ENCODE measurements around the gene NAIF1.
"Not testable (repeated sequence)": the region's sequence is repeated elsewhere in the genome, so short reads cannot be mapped to it uniquely, and the experiment has no call there.

NAIF1 gene, protein sequence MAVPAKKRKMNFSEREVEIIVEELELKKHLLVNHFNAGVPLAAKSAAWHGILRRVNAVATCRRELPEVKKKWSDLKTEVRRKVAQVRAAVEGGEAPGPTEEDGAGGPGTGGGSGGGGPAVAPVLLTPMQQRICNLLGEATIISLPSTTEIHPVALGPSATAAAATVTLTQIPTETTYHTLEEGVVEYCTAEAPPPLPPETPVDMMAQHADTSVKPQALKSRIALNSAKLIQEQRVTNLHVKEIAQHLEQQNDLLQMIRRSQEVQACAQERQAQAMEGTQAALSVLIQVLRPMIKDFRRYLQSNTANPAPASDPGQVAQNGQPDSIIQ

DNA sequence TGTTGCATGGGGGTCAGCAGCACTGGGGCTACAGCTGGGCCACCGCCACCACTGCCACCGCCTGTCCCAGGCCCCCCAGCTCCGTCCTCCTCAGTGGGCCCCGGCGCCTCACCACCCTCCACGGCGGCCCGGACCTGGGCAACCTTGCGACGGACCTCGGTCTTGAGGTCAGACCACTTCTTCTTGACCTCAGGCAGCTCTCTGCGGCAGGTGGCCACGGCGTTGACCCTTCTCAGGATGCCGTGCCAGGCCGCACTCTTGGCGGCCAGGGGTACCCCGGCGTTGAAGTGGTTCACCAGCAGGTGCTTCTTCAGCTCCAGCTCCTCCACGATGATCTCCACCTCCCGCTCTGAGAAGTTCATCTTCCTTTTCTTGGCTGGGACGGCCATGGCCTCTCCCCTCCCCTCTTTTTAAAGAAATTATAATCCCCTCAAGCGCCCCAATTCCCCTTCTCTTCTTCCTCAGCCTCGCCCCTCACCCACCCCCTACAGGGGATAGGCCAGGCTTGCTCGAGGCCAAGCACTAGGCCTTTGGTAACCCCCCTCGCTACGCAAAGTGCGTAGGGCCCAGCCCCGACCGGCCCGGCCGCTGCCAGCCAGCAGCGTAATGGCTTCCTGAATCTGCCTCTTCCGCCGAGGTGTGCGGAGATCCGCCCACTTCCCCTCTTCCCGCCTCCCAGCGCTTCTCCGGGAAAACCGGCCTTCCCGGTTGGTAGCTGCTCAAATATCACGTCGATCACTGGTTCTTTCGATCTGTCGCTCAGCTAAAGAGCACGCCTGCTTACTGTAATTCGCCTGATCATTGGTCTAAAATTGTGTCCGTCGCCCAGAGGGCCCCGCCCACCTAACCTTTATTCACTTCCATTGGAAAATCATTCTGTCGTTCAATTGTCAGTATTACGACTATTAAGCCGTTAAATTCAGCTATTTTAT, at the start of gene NAIF1:
Gene NAIF1 (minus strand): TSS at position 608 of the 932 bp plus-strand sequence. CDS start 219 bp downstream, at position 389.
- peak; percentile 84 for DNase-seq (ENCODE audit: low read depth)

DNA sequence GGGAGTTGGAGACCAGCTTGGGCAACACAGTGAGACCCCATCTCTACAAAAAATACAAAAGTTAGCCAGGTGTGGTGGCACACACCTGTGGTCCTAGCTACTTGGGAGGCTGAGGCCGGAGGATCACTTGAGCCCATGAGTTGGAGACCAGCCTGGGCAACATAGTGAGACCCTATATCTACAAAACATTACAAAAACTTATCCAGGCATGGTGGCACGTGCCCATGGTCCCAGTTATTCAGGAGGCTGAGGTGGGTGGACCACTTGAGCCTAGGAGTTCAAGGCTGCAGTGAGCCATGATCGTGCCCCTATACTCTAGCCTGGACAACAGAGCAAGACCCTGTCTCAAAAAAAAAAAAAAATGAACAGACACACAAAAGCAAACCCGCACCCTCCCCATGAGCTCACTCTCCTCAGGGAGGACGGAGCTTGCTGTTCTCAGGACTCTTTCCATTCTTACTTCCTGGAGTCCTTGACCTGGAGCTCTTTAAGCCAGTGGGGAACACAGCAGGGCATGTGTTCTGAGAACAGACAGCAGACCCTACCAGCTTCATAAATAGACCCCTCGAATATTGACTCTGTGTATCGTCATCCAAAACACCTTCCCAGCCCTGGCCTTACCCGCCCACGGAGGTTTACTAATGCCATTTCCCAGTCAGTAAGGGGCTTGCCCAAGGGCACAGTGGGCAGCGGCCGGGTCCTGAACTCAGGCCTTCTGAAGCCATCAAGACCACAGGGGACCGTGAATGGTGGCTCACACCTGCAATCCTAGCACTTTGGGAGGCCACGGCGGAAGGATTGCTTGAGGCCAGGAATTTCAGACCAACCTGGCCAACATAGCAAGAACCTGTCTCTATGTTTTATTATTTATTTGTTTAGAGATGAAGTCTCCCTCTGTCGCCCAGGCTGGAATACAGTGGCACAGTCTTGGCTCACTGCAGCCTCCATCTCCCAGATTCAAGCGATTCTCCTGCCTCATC, 49.3 kb upstream of the NAIF1 start:
- no peak for DNase-seq (ENCODE audit: low read depth)

DNA sequence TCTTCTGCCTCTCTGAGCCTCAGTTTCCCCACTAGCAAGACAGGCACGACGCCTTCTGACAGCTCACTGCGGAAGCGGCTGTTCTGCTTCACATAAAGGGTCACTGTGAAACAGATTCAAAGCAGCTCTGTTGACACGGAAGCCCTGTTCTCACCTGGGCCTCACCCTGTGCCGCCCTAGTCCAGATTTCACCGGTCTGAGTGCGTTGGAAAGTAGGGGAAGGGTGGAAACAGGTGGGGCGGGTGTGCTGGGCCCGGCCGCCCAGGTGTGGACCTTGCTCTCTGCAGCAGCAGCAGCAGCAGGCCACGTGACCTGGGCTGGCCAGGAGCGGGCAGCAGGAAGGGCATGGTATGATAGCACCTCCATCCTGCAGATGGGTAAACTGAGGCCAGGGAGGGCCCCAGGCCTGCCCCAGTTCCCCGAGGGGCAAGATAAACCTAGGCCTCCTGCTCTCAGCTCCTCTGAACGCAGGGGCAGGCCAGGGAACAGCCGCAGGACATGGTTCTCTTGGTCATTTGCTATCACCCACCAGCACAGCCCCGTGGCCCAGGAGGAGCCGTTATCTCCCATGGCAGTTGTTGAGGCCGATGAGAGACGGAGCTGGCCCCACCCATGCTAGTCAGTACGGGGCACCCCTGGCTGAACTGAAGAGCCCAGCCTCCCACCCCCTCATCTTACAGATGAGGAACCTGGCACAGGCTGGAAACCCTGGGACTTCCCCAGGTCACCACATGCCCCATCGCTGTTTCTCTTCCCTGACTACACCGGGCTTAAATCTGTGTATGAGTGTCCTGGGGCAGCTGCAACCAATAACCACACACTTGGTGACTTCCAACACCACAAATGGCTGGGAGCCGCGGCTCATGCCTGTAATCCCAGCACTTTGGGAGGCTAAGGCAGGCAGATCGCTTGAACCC, 48.3 kb upstream of the NAIF1 start:
- no peak for DNase-seq (ENCODE audit: low read depth)

DNA sequence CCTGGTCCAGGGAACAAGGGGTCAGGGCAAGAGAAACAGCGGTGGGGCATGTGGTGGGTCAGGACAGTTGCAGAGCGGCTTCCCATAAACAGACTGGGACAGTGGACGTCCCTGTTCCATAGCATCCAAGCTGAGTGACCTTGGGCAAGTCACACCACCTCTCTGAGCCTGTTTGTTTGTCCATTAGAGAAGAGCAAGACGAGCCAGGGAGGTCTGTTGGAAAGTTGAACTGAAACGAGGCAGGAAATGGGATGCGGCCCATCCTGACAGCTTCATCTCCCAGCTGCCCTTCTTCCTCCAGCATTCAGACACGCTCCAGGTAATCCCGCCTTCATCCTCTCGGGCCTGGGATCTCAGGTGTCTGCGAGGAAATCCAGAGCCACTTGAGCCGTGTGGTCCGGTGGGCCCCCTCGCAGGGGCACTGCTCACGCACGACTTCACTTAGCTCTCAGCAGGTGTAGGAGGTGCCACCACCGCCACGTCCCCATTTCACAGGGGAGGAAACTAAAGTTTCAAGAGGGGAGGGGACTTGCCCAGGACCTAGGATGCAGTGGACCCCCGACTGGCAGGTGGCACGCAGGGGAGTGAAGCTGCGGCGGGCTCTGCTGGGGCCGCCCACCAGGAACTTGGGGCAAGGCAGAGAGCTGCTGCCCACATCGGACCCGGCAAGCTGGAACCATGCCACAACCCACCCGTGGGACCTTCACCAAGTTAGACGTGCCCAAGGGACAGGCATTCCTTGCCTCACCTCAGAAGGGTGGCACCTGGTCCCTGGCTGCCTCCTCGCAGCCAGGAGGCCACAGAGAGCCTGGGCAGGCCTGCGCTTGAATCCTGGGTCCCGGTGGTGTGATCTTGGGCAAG, 47.4 kb upstream of the NAIF1 start:
- DNase-seq (ENCODE audit: low read depth): no peak

DNA sequence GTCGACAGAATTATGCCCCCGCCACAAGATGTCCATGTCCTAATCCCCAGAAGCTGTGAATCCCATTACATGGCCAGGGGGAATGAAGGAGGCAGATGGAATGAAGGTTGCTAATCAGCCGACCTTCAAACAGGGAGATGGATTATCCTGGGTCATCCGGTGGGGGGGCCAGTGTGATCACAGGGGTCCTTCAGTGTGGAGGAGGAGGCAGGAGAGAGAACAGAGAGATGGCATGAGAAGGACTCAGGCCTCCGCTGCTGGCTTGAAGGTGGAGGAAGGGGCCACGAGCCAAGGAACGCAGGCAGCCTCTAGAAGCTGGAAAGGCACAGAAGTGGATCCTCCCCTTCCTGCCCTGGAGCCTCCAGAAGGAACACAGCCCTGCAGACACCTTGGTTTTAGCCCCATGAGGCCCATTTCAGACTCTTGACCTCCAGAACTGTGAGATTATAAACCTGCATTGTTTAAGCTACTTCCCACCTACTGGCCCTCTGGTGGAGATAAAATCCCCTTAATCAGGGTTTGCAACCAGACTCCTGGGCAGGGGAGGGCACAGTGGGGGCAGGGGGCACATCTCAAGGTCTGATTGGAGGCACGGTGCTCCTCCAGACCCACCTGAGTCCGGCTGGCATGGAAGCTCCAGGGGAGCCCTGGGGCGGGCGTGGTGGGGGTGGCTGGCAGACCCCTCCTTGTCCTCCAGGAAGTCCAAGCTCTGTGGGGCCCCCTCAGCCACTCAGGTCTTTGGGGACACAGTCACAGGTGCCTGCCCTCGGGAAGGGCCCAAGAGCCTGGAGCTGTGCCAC, 46.6 kb upstream of the NAIF1 start:
- DNase-seq (ENCODE audit: low read depth): no peak

DNA sequence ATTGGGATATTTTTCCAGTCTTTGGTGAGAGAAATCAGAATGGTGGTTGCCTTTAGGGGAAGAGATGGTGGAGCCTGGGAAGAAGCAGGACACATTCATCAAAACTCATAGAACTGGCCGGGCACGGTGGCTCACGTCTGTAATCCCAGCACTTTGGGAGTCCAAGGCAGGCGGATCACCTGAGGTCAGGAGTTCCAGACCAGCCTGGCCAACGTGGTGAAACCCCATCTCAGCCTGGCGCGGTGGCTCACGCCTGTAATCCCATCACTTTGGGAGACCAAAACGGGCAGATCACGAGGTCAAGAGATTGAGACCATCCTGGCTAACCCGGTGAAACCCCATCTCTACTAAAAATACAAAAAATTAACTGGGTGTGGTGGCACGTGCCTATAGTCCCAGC, 44.6 kb upstream of the NAIF1 start:
- DNase-seq (ENCODE audit: low read depth): not testable (repeated sequence)

DNA sequence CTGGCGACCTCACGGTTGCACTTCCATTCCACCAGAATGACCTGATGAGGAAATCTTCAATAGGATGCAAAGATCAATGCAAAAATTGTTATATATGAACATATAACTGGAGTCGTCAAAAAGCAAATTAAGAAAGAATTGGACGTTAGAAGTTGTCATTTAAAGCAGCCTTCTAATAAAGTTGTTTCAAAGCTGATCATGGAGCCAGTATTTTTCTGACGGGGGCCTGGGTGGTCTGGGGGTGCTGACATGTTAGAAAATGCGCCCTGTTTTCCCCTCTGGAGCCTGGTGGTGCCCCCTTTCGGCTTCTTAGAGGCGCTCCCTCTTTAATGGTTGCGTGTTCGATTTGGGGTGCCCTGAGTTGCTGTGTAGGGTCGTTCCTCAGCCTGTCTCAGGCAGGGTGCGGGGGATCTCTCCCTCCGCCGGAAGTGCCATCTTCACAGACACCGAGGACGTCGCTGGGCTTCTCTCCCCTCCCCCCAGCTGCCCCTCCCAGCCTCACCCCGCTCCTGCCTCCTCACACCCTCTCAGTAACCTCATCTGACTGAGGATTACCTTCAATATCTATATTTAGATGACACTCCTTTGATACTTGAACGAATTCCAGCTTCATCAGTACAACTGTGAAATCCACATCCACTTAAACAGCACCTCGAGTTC, 42.1 kb upstream of the NAIF1 start:
- DNase-seq (ENCODE audit: low read depth): no peak

DNA sequence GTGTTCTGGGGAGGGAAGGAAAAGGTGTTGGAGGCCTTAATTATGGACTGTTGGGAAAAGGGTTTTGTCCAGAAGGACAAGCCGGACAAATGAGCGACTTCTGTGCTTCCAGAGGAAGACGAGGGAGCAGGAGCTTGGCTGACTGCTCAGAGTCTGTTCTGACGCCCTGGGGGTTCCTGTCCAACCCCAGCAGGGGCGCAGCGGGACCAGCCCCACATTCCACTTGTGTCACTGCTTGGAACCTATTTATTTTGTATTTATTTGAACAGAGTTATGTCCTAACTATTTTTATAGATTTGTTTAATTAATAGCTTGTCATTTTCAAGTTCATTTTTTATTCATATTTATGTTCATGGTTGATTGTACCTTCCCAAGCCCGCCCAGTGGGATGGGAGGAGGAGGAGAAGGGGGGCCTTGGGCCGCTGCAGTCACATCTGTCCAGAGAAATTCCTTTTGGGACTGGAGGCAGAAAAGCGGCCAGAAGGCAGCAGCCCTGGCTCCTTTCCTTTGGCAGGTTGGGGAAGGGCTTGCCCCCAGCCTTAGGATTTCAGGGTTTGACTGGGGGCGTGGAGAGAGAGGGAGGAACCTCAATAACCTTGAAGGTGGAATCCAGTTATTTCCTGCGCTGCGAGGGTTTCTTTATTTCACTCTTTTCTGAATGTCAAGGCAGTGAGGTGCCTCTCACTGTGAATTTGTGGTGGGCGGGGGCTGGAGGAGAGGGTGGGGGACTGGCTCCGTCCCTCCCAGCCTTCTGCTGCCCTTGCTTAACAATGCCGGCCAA, 41.3 kb upstream of the NAIF1 start:
- no peak for DNase-seq (ENCODE audit: low read depth)

DNA sequence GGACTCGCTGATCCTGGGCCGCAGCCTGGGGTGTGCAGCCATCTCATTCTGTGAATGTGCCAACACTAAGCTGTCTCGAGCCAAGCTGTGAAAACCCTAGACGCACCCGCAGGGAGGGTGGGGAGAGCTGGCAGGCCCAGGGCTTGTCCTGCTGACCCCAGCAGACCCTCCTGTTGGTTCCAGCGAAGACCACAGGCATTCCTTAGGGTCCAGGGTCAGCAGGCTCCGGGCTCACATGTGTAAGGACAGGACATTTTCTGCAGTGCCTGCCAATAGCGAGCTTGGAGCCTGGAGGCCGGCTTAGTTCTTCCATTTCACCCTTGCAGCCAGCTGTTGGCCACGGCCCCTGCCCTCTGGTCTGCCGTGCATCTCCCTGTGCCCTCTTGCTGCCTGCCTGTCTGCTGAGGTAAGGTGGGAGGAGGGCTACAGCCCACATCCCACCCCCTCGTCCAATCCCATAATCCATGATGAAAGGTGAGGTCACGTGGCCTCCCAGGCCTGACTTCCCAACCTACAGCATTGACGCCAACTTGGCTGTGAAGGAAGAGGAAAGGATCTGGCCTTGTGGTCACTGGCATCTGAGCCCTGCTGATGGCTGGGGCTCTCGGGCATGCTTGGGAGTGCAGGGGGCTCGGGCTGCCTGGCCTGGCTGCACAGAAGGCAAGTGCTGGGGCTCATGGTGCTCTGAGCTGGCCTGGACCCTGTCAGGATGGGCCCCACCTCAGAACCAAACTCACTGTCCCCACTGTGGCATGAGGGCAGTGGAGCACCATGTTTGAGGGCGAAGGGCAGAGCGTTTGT, 40.5 kb upstream of the NAIF1 start:
- no peak for DNase-seq (ENCODE audit: low read depth)

DNA sequence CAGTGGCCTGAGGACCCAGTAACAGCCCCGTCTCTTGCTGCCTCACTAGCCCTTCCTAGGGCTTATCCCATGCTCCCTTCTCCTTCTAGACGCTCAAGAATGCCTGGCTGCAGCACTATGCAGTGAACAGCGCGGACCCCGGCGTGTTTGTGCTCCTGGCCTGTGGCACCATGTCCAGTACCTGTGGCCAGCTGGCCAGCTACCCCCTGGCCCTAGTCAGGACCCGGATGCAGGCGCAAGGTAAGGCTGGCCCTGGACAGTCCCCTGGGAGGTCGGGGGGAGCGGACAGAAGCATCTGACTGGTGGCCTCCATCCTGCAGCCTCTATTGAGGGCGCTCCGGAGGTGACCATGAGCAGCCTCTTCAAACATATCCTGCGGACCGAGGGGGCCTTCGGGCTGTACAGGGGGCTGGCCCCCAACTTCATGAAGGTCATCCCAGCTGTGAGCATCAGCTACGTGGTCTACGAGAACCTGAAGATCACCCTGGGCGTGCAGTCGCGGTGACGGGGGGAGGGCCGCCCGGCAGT, 39.9 kb upstream of the NAIF1 start:
- no peak for DNase-seq (ENCODE audit: low read depth)

DNA sequence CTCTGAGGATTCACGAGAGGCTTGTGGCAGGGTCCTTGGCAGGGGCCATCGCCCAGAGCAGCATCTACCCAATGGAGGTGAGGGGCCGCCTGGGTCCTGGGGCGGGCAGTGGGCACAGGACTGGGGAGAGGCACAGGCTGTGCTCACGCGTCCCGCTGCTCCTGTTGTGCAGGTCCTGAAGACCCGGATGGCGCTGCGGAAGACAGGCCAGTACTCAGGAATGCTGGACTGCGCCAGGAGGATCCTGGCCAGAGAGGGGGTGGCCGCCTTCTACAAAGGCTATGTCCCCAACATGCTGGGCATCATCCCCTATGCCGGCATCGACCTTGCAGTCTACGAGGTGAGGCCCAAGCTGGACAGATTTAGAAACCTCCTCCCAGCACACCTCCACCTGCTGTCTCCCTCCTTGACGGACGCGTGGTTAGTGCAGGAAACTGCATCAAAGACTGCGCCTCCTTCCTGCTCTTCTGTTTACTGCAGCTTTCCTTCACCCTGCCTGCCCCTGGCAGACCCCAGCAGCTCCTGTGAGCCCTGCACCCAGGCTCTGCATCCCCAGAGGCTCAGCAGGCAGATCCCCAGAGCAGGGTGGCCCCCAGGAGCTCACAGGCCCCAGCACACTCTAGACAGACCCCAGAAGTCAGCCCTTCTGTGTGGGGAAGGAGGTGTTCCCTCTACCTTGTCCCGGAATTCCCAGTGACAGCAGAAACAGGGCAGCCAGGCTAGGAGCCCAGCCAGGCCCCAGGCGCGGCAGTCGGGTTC, 39.2 kb upstream of the NAIF1 start:
- DNase-seq (ENCODE audit: low read depth): no peak

DNA sequence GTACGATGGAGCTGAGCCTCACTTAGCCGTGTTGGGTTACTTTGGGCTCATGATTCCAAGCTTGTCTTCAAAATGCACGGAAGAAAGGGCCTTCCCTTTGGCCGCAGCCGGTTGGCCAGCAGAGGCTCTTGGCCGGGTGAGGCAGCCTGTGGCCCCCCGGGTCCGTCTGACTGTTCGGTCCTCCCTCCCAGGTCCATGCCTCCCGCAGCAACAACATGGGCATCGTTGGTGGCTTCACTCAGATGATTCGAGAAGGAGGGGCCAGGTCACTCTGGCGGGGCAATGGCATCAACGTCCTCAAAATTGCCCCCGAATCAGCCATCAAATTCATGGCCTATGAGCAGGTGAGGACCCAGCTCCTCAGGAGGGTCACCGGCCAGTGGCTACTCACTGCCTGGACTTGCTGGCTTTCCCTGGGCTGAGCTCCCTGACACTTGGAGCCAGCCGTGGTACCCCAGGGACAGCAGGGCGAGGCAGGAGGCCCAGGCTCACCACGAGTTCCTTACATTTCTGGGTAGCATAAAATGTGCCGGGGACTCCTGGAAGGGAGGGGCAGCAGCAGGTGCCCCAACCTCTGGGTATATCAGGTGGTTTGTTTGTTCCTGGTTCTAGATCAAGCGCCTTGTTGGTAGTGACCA, 38.5 kb upstream of the NAIF1 start:
- DNase-seq (ENCODE audit: low read depth): no peak

DNA sequence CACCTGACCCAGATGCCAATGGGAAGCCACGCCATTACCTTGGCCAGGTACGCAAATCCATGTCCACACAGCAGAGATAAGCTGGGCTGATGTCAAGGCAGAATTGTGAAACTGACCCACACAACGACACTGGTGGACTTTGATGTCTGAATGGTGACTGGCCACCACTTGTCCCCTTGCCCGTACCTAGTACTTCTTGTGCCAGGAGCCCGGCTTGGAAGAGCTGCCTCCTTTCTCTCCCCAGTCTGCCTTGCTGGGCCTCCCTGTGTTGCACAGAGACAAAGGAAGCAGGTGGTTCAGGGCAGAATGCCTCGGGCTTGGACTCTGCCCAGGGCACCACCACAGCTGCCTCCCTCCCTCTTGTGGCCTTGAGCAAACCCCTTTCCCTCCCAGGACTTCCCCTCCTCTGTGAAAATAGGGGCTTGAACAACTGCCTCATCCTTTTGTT, 37.1 kb upstream of the NAIF1 start:
- no peak for DNase-seq (ENCODE audit: low read depth)

DNA sequence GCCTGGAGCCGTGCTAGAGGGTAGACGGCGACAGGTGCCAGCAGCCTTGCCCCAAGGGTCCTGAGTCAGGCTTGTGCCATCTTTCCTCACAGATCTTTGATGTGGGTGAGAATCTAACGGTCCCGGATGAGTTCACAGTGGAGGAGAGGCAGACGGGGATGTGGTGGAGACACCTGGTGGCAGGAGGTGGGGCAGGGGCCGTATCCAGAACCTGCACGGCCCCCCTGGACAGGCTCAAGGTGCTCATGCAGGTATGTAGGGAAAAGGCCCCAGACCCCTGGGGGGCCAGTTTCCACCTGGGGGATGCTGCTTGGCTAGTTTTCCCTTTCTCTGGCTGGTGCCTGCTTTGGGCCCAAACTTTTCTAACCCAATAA, 36.5 kb upstream of the NAIF1 start:
- DNase-seq (ENCODE audit: low read depth): no peak

DNA sequence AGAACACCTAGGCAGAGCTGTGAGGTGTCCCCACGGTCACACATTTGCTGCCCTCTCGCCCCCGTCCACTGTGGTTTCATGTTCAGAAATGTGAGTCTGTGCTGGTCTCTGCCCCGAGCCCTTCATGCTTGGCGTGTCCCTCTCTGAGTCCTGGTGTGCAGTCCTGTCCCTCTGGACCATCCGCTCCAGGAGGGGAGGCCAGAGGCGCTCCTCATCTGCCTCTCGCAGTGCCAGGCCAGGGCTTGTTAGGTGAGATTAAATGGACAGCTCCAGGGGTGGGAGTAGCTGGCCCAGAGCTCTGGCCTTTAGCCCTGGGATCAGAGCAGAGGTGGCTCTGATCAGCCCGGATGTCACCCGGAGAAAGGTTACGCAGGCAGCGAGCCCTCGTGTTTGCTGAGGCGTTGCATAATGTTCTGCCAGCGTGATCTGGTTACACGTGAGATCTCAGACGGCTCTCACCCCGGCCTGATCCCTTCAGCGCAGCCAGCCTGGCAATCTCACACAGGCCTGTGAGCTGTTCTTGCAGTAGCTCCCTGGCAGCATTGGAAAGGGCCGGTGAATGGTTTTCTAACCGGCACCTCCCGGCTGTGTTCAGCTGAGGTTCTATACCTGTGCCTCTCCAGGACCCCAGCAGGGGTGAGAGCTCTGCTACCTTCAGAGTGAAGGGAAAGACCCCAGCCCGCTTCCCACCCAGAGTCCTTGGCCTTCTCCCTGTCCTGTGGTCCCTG, 35.9 kb upstream of the NAIF1 start:
- DNase-seq (ENCODE audit: low read depth): no peak
